ENCODE measurements around the gene AARS2. TPM values are rescaled to one million over a fixed set of nuclear protein-coding genes. Genes with fewer than 3 reads are reported as not detected.

The AARS2 gene
- total and polyA plus RNA-seq, 9 of the 15 experiments (the other 6 are each of a cell fraction or from before 2014, with no cell fraction given), result 0.97 to 34.0 (median 18.3) TPM

GRCh38 chr6:44265007-44265721 is 48.0 kb downstream of the AARS2 start, which contains the start of gene NFKBIE (continued):
- TF ChIP-seq BCLAF1 (IDR thresholded peaks at IDR 0.05; ENCODE audit: borderline replicate concordance in 1 of 2, control insufficient read depth in 1 of 2, low read depth in 2 of 2, low read length in 1 of 2) (no peak), CTBP1 (IDR thresholded peaks at IDR 0.05; ENCODE audit: borderline replicate concordance) (peak; percentile 82), NRF1 (conservative IDR thresholded peaks at IDR 0.05 in 1 of 2, IDR thresholded peaks at IDR 0.05 in 1 of 2) (peak in 1 of 2 experiments; percentile 23; a peak in 2 of 4 replicates), FOXO4 (CRISPR knock-in tag; IDR thresholded peaks at IDR 0.05) (no peak), THAP12 (CRISPR knock-in tag; IDR thresholded peaks at IDR 0.05) (peak; percentile 71; the same call in 1 of the 2 replicates), TEAD1 (CRISPR knock-in tag; IDR thresholded peaks at IDR 0.05) (0 out of 4 replicates have a peak, but pooled peaks of 1 of the 2 experiments have one; percentile 42), SAFB2 (IDR thresholded peaks at IDR 0.05; ENCODE audit: borderline replicate concordance, low read depth, low read length, severe bottlenecking) (no peak), TAF1 (IDR thresholded peaks at IDR 0.05; ENCODE audit: control insufficient read depth, extremely low read depth, insufficient read depth, low read length, severe bottlenecking) (peak; percentile 74), FOXM1 (IDR thresholded peaks at IDR 0.05; ENCODE audit: low read depth) (no peak), FOXM1 (CRISPR knock-in tag; IDR thresholded peaks at IDR 0.05; ENCODE audit: low read depth) (no peak), THRAP3 (IDR thresholded peaks at IDR 0.05; ENCODE audit: borderline replicate concordance) (no peak), POLR2AphosphoS5 (IDR thresholded peaks at IDR 0.05; ENCODE audit: control insufficient read depth, insufficient read depth, low read depth, low read length) (peak; percentile 63), PHF8 (IDR thresholded peaks at IDR 0.05; ENCODE audit: borderline replicate concordance, low read length) (peak; percentile 74; the same call in 1 of the 2 replicates), ZNF444 (CRISPR knock-in tag; IDR thresholded peaks at IDR 0.05) (no peak), NR2C2 (CRISPR knock-in tag; IDR thresholded peaks at IDR 0.05) (no peak), NR2C2 (tag; IDR thresholded peaks at IDR 0.05) (peak; percentile 13; the same call in 1 of the 2 replicates), TGIF2 (CRISPR knock-in tag; IDR thresholded peaks at IDR 0.05) (peak; percentile 87; the same call in 1 of the 2 replicates), HMG20A (CRISPR knock-in tag; conservative IDR thresholded peaks at IDR 0.05) (no peak), CHD1 (IDR thresholded peaks at IDR 0.05; ENCODE audit: low read length) (peak; percentile 62), GTF2A2 (tag; IDR thresholded peaks at IDR 0.05) (no peak)
